Right lobe of liver (tissue), 4 donors: Measurements from ENCODE around the gene PPM1K.

Source experiments
- POLR2A ChIP-seq: fragments of 450-650 bp; IDR thresholded peaks from one replicate; pipeline ENCODE4 v1.6.1; 2017; ENCODE audit warnings: antibody characterized with exemption, mild to moderate bottlenecking
- TF ChIP-seq, protein P1 (sequence below), 4 donors: fragments of 200-600 bp in 3 of 4; fragments of 450-650 bp in 1 of 4; IDR thresholded peaks; one replicate each; pipeline versions ENCODE4 v1.5.1 to v1.8.0; 2016 to 2022; ENCODE audit warnings: antibody characterized with exemption in 4 of 4, mild to moderate bottlenecking in 2 of 4
- donor health status: DM: no; HTN: no; CAD: no.
- donor health status: DM: no; HTN: no; CAD: no.
- donor health status: DM: no; HTN: yes; CAD: no.

DNA sequence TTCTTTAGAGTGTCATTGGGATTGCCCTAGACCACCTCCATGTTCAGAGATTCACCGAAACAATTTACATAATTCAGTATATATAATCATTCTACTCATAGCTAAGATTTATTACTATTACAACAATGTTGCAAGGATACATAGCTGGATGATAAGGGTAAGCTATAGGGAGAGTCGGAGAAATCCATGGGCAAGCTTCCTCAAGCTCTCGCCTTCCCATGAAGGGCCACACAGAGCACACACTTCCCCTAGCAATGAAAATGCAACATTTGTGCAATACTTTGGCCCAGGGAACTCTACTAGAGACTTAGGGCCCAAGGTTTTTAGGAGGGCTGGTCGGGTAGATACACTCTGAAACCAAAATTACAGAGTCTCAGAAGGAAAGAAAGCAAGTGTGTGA, 76.2 kb downstream of the PPM1K start:
- TF ChIP-seq, protein P1, sequence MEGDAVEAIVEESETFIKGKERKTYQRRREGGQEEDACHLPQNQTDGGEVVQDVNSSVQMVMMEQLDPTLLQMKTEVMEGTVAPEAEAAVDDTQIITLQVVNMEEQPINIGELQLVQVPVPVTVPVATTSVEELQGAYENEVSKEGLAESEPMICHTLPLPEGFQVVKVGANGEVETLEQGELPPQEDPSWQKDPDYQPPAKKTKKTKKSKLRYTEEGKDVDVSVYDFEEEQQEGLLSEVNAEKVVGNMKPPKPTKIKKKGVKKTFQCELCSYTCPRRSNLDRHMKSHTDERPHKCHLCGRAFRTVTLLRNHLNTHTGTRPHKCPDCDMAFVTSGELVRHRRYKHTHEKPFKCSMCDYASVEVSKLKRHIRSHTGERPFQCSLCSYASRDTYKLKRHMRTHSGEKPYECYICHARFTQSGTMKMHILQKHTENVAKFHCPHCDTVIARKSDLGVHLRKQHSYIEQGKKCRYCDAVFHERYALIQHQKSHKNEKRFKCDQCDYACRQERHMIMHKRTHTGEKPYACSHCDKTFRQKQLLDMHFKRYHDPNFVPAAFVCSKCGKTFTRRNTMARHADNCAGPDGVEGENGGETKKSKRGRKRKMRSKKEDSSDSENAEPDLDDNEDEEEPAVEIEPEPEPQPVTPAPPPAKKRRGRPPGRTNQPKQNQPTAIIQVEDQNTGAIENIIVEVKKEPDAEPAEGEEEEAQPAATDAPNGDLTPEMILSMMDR (IDR thresholded peaks at IDR 0.05): no peak
- TF ChIP-seq POLR2A: no peak
